ENCODE results near the gene SPATA9.

Gene SPATA9

GRCh38 chr5:95667061-95667618 lies 15.7 kb downstream of the SPATA9 start:
- Histone ChIP-seq H3K27ac (no peak overlapping the region), H2AFZ (ENCODE audit: low read depth) (no peak overlapping the region), H4K20me1 (ENCODE audit: insufficient read depth) (no peaks in the 10 kb centered on the region), H3K36me3 (ENCODE audit: insufficient read depth) (no peaks in the 10 kb centered on the region), H3K4me3 (IDR thresholded peaks at IDR 0.05; ENCODE audit: insufficient read depth, low read depth, low read length) (no peak overlapping the region), H3K79me2 (ENCODE audit: insufficient read depth, low read depth) (no peaks in the 10 kb centered on the region), H3K4me2 (no peak overlapping the region), H3K27me3 (ENCODE audit: insufficient read depth, low read depth) (no peaks in the 10 kb centered on the region), H3K4me1 (ENCODE audit: low read depth, poor library complexity, severe bottlenecking) (peaks cover 12% of the 10 kb centered on the region), H3K9ac (no peak overlapping the region)
- TF ChIP-seq CTCF (conservative IDR thresholded peaks at IDR 0.05; ENCODE audit: low read depth, low read length): no peak

- peak overlapping the region; percentile 6; the same call in 1 of the 2 replicates for H3K4me2 ChIP-seq
Observed at GRCh38 chr5:95664204-95664786, 18.5 kb downstream of the SPATA9 start.

GRCh38 chr5:95662946-95663345 lies 19.8 kb downstream of the SPATA9 start:
- H2AFZ ChIP-seq (ENCODE audit: low read depth): no peak overlapping the region

More at GRCh38 chr5:95664204-95664786, 18.5 kb downstream of the SPATA9 start:
- H3K27ac ChIP-seq: no peak overlapping the region
- H3K36me3 ChIP-seq (ENCODE audit: insufficient read depth): no peaks in the 10 kb centered on the region
- TF ChIP-seq CTCF (conservative IDR thresholded peaks at IDR 0.05; ENCODE audit: low read depth, low read length): peak; percentile 92
- peaks cover 12% of the 10 kb centered on the region for H3K4me1 ChIP-seq (ENCODE audit: low read depth, poor library complexity, severe bottlenecking)
- H3K9ac ChIP-seq: no peak overlapping the region
- no peaks in the 10 kb centered on the region for H4K20me1 ChIP-seq (ENCODE audit: insufficient read depth)
- no peak overlapping the region for H3K4me3 ChIP-seq (IDR thresholded peaks at IDR 0.05; ENCODE audit: insufficient read depth, low read depth, low read length)
- peak overlapping the region; percentile 2; the same call in 1 of the 2 replicates for H2AFZ ChIP-seq (ENCODE audit: low read depth)
- H3K27me3 ChIP-seq (ENCODE audit: insufficient read depth, low read depth): no peaks in the 10 kb centered on the region
- no peaks in the 10 kb centered on the region for H3K79me2 ChIP-seq (ENCODE audit: insufficient read depth, low read depth)

GRCh38 chr5:95660060-95660459 lies 22.7 kb downstream of the SPATA9 start:
- Histone ChIP-seq H4K20me1 (ENCODE audit: insufficient read depth) (no peaks in the 10 kb centered on the region), H3K4me3 (IDR thresholded peaks at IDR 0.05; ENCODE audit: insufficient read depth, low read depth, low read length) (no peak overlapping the region), H3K9ac (no peak overlapping the region), H3K79me2 (ENCODE audit: insufficient read depth, low read depth) (no peaks in the 10 kb centered on the region), H3K4me1 (ENCODE audit: low read depth, poor library complexity, severe bottlenecking) (peaks cover 12% of the 10 kb centered on the region), H3K36me3 (ENCODE audit: insufficient read depth) (no peaks in the 10 kb centered on the region), H3K27me3 (ENCODE audit: insufficient read depth, low read depth) (no peaks in the 10 kb centered on the region), H2AFZ (ENCODE audit: low read depth) (no peak overlapping the region), H3K27ac (no peak overlapping the region), H3K4me2 (no peak overlapping the region)
- TF ChIP-seq CTCF (conservative IDR thresholded peaks at IDR 0.05; ENCODE audit: low read depth, low read length): no peak

More at GRCh38 chr5:95662946-95663345, 19.8 kb downstream of the SPATA9 start:
- no peak overlapping the region for H3K27ac ChIP-seq
- H3K36me3 ChIP-seq (ENCODE audit: insufficient read depth): no peaks in the 10 kb centered on the region
- no peak overlapping the region for H3K9ac ChIP-seq
- H3K79me2 ChIP-seq (ENCODE audit: insufficient read depth, low read depth): no peaks in the 10 kb centered on the region
- no peak overlapping the region for H3K4me2 ChIP-seq
- H3K27me3 ChIP-seq (ENCODE audit: insufficient read depth, low read depth): no peaks in the 10 kb centered on the region
- H3K4me3 ChIP-seq (IDR thresholded peaks at IDR 0.05; ENCODE audit: insufficient read depth, low read depth, low read length): no peak overlapping the region
- H4K20me1 ChIP-seq (ENCODE audit: insufficient read depth): no peaks in the 10 kb centered on the region
- TF ChIP-seq CTCF (conservative IDR thresholded peaks at IDR 0.05; ENCODE audit: low read depth, low read length): no peak
- peaks cover 12% of the 10 kb centered on the region for H3K4me1 ChIP-seq (ENCODE audit: low read depth, poor library complexity, severe bottlenecking)

All from KMS-11 (cell line).